Calu3 (cell line): ENCODE data around the gene THNSL1. TPM values are rescaled to one million over a fixed set of nuclear protein-coding genes. Genes with fewer than 3 reads are reported as not detected.
A peak's percentile ranks its signal among the peaks of the same experiment; 100 is the strongest.
"Not testable (repeated sequence)": the region's sequence is repeated elsewhere in the genome, so short reads cannot be mapped to it uniquely, and the experiment has no call there.

Experiments used
- Bru-seq: library from RNA; stranded (reverse); fragments of 400-500 nt; gene quantifications from one replicate; lab custom pipeline; 2021; lab: Mats Ljungman, UMichigan
- BruChase-seq, 2 experiments: library from RNA; stranded (reverse); fragments of 400-500 nt; gene quantifications; one replicate each; lab custom pipeline; 2021; lab: Mats Ljungman, UMichigan
- BruUV-seq: library from RNA; stranded (reverse); fragments of 400-500 nt; replicated peaks from 2 replicates; lab custom pipeline; 2021; lab: Mats Ljungman, UMichigan
- CTCF ChIA-PET: fragments of 300-600 bp; sonication (Branson Sonifier 250); formaldehyde crosslinking; loops from one replicate; lab custom pipeline; 2022; ENCODE audit warnings: antibody characterized with exemption; lab: Charles Lee
- DNase-seq: peaks from one replicate; pipeline ENCODE4 v3.0.0; 2022
- H3K27ac Mint-ChIP-seq: one replicate; pipeline ENCODE4 v1.8.0; 2022; ENCODE audit warnings: mixed read lengths; ENCODE audit not compliant: unreplicated experiment
- H3K27me3 Mint-ChIP-seq: one replicate; pipeline ENCODE4 v1.8.0; 2022; ENCODE audit warnings: mixed read lengths; ENCODE audit not compliant: unreplicated experiment
- H3K36me3 Mint-ChIP-seq: one replicate; pipeline ENCODE4 v1.8.0; 2022; ENCODE audit warnings: mild to moderate bottlenecking, moderate library complexity, mixed read lengths; ENCODE audit not compliant: insufficient read depth, unreplicated experiment
- H3K4me1 Mint-ChIP-seq: one replicate; pipeline ENCODE4 v1.8.0; 2022; ENCODE audit warnings: mild to moderate bottlenecking, low read depth, mixed read lengths; ENCODE audit not compliant: unreplicated experiment
- H3K4me3 Mint-ChIP-seq: one replicate; pipeline ENCODE4 v1.8.0; 2022; ENCODE audit warnings: mild to moderate bottlenecking, low read depth, moderate library complexity, mixed read lengths; ENCODE audit not compliant: unreplicated experiment
- H3K9me3 Mint-ChIP-seq: one replicate; pipeline ENCODE4 v1.8.0; 2022; ENCODE audit warnings: low read depth, mixed read lengths; ENCODE audit not compliant: unreplicated experiment
- CTCF ChIP-seq: fragments of 200-600 bp; IDR thresholded peaks from one replicate; pipeline ENCODE4 v1.8.0; 2022; ENCODE audit warnings: antibody characterized with exemption; ENCODE audit not compliant: unreplicated experiment
- intact Hi-C: fragments of 100-400 bp; cut with micrococcal nuclease; formaldehyde crosslinking; loops from one replicate; pipeline ENCODE4 v1.10.0; 2022; ENCODE audit not compliant: unreplicated experiment
- long read RNA-seq: library from polyadenylated mRNA; stranded (forward); transcript quantifications from one replicate; pipeline ENCODE4 v2.0.0, GENCODE V29; 2022
- total RNA-seq: library from RNA; stranded (reverse); gene quantifications from 2 replicates; pipeline ENCODE4 v1.2.3, GENCODE V29; 2022

The THNSL1 gene
- total RNA-seq (6.6 and 7.0 TPM in 2 replicates), Bru-seq, nascent RNA (percentile 61 among the genes with signal in this experiment), BruChase-seq, experiment 1, labeled RNA remaining after a 6-hour chase (percentile 74 among the genes with signal in this experiment), BruChase-seq, experiment 2, labeled RNA remaining after a 2-hour chase (percentile 90 among the genes with signal in this experiment)
- long read RNA-seq, transcript THNSL1-202 (3 exons, 3,788 nt), result major isoform, 11 of 18 reads
- long read RNA-seq, transcript THNSL1-201 (3 exons, 3,691 nt), result minor isoform, 6 of 18 reads
- long read RNA-seq, partial matches to known transcripts, result 0 of 18 reads
- long read RNA-seq, other reads (novel, unspliced or antisense), result 1 of 18 reads

GRCh38 chr10:25016376-25017153 lies at the start of gene THNSL1:
Gene THNSL1 (plus strand): TSS chr10:25016612. CDS start chr10:25023224, 6,612 bp downstream.
- peak; percentile 99 for DNase-seq
- Mint-ChIP-seq H3K4me1 (peaks cover 16% of the 10 kb centered on the region), H3K4me3 (peak within 1 kb of the TSS; percentile 93), H3K9me3 (no peaks in the 10 kb centered on the region), H3K27me3 (no peaks in the 10 kb centered on the region), H3K36me3 (peaks cover 24% of the 10 kb centered on the region), H3K27ac (peak within 1 kb of the TSS; percentile 99)
- BruUV-seq, result TSS peak; percentile 79
- no peak for TF ChIP-seq CTCF
- CTCF ChIA-PET, result interaction anchor here (0.7 to 1.7 kb wide), 2 partner anchors 373 to 399 kb away, joined by 3 to 6 read pairs; no protein-coding TSS in a partner anchor
- intact Hi-C loops, result loop anchor here (1.0 to 5.0 kb wide), 2 partner anchors 46 to 373 kb away; no protein-coding TSS in a partner anchor

- no peak for DNase-seq
- no peaks in the 10 kb centered on the region for H3K9me3 Mint-ChIP-seq
- TF ChIP-seq CTCF, result no peak
- peaks cover 8% of the 10 kb centered on the region for H3K4me1 Mint-ChIP-seq
- H3K27ac Mint-ChIP-seq, result no peak overlapping the region
- H3K36me3 Mint-ChIP-seq, result no peaks in the 10 kb centered on the region
- CTCF ChIA-PET, result interaction anchor here (0.6 kb wide), 1 partner anchor 73 kb away, joined by 4 read pairs; no protein-coding TSS in a partner anchor
- intact Hi-C loops, result no loop called here
- BruUV-seq, result no TSS peak
- H3K27me3 Mint-ChIP-seq, result no peaks in the 10 kb centered on the region
- no peak overlapping the region for H3K4me3 Mint-ChIP-seq
Observed at GRCh38 chr10:24966962-24967481, 49.4 kb upstream of the THNSL1 start.

- CTCF ChIA-PET, result interaction anchor here (0.7 kb wide), 1 partner anchor 397 kb away, joined by 3 read pairs; no protein-coding TSS in a partner anchor
- no peak for DNase-seq
- TF ChIP-seq CTCF, result no peak
- Mint-ChIP-seq H3K27me3 (no peaks in the 10 kb centered on the region), H3K36me3 (no peaks in the 10 kb centered on the region), H3K9me3 (no peaks in the 10 kb centered on the region), H3K4me3 (no peak overlapping the region), H3K4me1 (no peaks in the 10 kb centered on the region), H3K27ac (no peak overlapping the region)
- BruUV-seq, result no TSS peak
- intact Hi-C loops, result no loop called here
Observed at GRCh38 chr10:24968349-24968748, 48.1 kb upstream of the THNSL1 start.

- intact Hi-C loops, H3K9me3 Mint-ChIP-seq, DNase-seq, BruUV-seq, H3K27me3 Mint-ChIP-seq, H3K27ac Mint-ChIP-seq, H3K4me3 Mint-ChIP-seq, H3K36me3 Mint-ChIP-seq, H3K4me1 Mint-ChIP-seq, CTCF ChIA-PET: not testable (repeated sequence)
Observed at GRCh38 chr10:24968951-24969350, 47.5 kb upstream of the THNSL1 start.
